ENCODE data around the gene TEX2.

GRCh38 chr17:64123114-64123513 is 139.9 kb downstream of the TEX2 start:
- TF ChIP-seq, protein P1, sequence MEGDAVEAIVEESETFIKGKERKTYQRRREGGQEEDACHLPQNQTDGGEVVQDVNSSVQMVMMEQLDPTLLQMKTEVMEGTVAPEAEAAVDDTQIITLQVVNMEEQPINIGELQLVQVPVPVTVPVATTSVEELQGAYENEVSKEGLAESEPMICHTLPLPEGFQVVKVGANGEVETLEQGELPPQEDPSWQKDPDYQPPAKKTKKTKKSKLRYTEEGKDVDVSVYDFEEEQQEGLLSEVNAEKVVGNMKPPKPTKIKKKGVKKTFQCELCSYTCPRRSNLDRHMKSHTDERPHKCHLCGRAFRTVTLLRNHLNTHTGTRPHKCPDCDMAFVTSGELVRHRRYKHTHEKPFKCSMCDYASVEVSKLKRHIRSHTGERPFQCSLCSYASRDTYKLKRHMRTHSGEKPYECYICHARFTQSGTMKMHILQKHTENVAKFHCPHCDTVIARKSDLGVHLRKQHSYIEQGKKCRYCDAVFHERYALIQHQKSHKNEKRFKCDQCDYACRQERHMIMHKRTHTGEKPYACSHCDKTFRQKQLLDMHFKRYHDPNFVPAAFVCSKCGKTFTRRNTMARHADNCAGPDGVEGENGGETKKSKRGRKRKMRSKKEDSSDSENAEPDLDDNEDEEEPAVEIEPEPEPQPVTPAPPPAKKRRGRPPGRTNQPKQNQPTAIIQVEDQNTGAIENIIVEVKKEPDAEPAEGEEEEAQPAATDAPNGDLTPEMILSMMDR (IDR thresholded peaks at IDR 0.05; ENCODE audit: insufficient read depth, low read length, poor library complexity, severe bottlenecking): no peak
- no peak for TF ChIP-seq EZH2phosphoT487 (conservative IDR thresholded peaks at IDR 0.05; ENCODE audit: low read length)

Measured in SU-DHL-6 (cell line).